ENCODE data around the gene RTN4RL2. TPM values are rescaled to one million over a fixed set of nuclear protein-coding genes. Genes with fewer than 3 reads are reported as not detected.

Gene RTN4RL2
- total RNA-seq, 1 experiment from 2014 or later, result 15.5 TPM

DNA sequence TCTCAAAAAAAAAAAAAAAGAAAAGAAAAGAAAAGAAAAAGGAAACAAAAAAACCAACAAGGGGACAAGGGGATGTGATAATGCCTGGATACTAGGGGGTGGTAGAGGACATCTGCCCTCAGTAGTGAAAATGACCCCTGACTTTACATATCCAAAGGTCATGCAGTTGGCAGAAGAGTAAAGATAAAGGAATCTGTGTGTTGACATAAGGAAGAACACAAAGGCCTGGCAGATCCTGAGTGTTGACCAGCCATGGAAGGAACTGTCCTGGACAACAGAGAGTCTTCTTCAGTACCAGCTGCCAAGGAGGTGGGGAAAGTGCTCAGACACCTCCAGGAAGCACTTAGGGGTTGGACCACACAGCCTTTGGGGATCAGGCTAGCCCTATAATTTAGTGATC is 42.5 kb downstream of the RTN4RL2 start (continued):
- TF ChIP-seq, protein P1, sequence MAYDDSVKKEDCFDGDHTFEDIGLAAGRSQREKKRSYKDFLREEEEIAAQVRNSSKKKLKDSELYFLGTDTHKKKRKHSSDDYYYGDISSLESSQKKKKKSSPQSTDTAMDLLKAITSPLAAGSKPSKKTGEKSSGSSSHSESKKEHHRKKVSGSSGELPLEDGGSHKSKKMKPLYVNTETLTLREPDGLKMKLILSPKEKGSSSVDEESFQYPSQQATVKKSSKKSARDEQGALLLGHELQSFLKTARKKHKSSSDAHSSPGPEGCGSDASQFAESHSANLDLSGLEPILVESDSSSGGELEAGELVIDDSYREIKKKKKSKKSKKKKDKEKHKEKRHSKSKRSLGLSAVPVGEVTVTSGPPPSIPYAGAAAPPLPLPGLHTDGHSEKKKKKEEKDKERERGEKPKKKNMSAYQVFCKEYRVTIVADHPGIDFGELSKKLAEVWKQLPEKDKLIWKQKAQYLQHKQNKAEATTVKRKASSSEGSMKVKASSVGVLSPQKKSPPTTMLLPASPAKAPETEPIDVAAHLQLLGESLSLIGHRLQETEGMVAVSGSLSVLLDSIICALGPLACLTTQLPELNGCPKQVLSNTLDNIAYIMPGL (CRISPR knock-in tag; IDR thresholded peaks at IDR 0.05), result no peak
- TF ChIP-seq, protein P2, sequence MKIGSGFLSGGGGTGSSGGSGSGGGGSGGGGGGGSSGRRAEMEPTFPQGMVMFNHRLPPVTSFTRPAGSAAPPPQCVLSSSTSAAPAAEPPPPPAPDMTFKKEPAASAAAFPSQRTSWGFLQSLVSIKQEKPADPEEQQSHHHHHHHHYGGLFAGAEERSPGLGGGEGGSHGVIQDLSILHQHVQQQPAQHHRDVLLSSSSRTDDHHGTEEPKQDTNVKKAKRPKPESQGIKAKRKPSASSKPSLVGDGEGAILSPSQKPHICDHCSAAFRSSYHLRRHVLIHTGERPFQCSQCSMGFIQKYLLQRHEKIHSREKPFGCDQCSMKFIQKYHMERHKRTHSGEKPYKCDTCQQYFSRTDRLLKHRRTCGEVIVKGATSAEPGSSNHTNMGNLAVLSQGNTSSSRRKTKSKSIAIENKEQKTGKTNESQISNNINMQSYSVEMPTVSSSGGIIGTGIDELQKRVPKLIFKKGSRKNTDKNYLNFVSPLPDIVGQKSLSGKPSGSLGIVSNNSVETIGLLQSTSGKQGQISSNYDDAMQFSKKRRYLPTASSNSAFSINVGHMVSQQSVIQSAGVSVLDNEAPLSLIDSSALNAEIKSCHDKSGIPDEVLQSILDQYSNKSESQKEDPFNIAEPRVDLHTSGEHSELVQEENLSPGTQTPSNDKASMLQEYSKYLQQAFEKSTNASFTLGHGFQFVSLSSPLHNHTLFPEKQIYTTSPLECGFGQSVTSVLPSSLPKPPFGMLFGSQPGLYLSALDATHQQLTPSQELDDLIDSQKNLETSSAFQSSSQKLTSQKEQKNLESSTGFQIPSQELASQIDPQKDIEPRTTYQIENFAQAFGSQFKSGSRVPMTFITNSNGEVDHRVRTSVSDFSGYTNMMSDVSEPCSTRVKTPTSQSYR (CRISPR knock-in tag; IDR thresholded peaks at IDR 0.05), result no peak
- TF ChIP-seq FOXK1 (CRISPR knock-in tag; IDR thresholded peaks at IDR 0.05) (no peak), HMGA2 (CRISPR knock-in tag; IDR thresholded peaks at IDR 0.05) (no peak)

DNA sequence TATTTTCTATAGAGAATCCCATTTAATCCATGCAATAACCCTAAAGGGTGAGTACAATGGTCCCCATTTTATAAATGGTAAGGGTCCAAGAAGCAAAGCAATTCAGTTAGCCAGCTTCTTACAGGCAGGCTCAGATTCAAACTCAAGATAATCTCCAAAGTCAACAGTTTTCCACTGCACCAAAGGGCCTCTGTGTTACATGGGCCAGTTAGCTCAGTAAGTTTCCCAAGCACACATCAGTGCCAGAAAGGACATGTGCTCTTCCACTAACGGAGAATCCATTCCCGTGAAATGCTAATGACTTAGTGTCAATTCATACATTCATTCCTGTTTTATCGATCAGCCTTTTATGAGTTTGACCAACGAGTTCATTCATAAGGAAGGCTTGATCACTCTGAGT is 44.2 kb downstream of the RTN4RL2 start:
- DNase-seq (ENCODE audit: low spot score), result no peak
- no peak for ATAC-seq
- H3K4me3 Mint-ChIP-seq, result no peak overlapping the region
- H3K4me1 Mint-ChIP-seq, result peaks cover 40% of the 10 kb centered on the region
- POLR2A ChIA-PET, result no interaction called here
- H3K9me3 Mint-ChIP-seq, result no peaks in the 10 kb centered on the region
- peaks cover 5% of the 10 kb centered on the region for H3K36me3 Mint-ChIP-seq
- no peak overlapping the region for H3K27ac Mint-ChIP-seq
- no peak for TF ChIP-seq ZNF121 (CRISPR knock-in tag; IDR thresholded peaks at IDR 0.05)
- no peak for TF ChIP-seq ZNF263 (CRISPR knock-in tag; IDR thresholded peaks at IDR 0.05; ENCODE audit: low read depth)
- TF ChIP-seq, protein P3, sequence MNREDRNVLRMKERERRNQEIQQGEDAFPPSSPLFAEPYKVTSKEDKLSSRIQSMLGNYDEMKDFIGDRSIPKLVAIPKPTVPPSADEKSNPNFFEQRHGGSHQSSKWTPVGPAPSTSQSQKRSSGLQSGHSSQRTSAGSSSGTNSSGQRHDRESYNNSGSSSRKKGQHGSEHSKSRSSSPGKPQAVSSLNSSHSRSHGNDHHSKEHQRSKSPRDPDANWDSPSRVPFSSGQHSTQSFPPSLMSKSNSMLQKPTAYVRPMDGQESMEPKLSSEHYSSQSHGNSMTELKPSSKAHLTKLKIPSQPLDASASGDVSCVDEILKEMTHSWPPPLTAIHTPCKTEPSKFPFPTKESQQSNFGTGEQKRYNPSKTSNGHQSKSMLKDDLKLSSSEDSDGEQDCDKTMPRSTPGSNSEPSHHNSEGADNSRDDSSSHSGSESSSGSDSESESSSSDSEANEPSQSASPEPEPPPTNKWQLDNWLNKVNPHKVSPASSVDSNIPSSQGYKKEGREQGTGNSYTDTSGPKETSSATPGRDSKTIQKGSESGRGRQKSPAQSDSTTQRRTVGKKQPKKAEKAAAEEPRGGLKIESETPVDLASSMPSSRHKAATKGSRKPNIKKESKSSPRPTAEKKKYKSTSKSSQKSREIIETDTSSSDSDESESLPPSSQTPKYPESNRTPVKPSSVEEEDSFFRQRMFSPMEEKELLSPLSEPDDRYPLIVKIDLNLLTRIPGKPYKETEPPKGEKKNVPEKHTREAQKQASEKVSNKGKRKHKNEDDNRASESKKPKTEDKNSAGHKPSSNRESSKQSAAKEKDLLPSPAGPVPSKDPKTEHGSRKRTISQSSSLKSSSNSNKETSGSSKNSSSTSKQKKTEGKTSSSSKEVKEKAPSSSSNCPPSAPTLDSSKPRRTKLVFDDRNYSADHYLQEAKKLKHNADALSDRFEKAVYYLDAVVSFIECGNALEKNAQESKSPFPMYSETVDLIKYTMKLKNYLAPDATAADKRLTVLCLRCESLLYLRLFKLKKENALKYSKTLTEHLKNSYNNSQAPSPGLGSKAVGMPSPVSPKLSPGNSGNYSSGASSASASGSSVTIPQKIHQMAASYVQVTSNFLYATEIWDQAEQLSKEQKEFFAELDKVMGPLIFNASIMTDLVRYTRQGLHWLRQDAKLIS (CRISPR knock-in tag; IDR thresholded peaks at IDR 0.05; ENCODE audit: borderline replicate concordance), result no peak
- no peak for TF ChIP-seq TP53 (CRISPR knock-in tag; IDR thresholded peaks at IDR 0.05)
- no peak for TF ChIP-seq FOXJ3 (CRISPR knock-in tag; IDR thresholded peaks at IDR 0.05; ENCODE audit: borderline replicate concordance)
- no peak for TF ChIP-seq JUN (CRISPR knock-in tag; IDR thresholded peaks at IDR 0.05)
- TF ChIP-seq, protein P2 (CRISPR knock-in tag; IDR thresholded peaks at IDR 0.05), result no peak
- TF ChIP-seq, protein P4, sequence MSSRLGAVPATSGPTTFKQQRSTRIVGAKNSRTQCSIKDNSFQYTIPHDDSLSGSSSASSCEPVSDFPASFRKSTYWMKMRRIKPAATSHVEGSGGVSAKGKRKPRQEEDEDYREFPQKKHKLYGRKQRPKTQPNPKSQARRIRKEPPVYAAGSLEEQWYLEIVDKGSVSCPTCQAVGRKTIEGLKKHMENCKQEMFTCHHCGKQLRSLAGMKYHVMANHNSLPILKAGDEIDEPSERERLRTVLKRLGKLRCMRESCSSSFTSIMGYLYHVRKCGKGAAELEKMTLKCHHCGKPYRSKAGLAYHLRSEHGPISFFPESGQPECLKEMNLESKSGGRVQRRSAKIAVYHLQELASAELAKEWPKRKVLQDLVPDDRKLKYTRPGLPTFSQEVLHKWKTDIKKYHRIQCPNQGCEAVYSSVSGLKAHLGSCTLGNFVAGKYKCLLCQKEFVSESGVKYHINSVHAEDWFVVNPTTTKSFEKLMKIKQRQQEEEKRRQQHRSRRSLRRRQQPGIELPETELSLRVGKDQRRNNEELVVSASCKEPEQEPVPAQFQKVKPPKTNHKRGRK (CRISPR knock-in tag; IDR thresholded peaks at IDR 0.05; ENCODE audit: borderline replicate concordance), result no peak
- TF ChIP-seq, protein P5, sequence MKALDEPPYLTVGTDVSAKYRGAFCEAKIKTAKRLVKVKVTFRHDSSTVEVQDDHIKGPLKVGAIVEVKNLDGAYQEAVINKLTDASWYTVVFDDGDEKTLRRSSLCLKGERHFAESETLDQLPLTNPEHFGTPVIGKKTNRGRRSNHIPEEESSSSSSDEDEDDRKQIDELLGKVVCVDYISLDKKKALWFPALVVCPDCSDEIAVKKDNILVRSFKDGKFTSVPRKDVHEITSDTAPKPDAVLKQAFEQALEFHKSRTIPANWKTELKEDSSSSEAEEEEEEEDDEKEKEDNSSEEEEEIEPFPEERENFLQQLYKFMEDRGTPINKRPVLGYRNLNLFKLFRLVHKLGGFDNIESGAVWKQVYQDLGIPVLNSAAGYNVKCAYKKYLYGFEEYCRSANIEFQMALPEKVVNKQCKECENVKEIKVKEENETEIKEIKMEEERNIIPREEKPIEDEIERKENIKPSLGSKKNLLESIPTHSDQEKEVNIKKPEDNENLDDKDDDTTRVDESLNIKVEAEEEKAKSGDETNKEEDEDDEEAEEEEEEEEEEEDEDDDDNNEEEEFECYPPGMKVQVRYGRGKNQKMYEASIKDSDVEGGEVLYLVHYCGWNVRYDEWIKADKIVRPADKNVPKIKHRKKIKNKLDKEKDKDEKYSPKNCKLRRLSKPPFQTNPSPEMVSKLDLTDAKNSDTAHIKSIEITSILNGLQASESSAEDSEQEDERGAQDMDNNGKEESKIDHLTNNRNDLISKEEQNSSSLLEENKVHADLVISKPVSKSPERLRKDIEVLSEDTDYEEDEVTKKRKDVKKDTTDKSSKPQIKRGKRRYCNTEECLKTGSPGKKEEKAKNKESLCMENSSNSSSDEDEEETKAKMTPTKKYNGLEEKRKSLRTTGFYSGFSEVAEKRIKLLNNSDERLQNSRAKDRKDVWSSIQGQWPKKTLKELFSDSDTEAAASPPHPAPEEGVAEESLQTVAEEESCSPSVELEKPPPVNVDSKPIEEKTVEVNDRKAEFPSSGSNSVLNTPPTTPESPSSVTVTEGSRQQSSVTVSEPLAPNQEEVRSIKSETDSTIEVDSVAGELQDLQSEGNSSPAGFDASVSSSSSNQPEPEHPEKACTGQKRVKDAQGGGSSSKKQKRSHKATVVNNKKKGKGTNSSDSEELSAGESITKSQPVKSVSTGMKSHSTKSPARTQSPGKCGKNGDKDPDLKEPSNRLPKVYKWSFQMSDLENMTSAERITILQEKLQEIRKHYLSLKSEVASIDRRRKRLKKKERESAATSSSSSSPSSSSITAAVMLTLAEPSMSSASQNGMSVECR (CRISPR knock-in tag; IDR thresholded peaks at IDR 0.05; ENCODE audit: borderline replicate concordance), result no peak
- TF ChIP-seq SMAD4 (CRISPR knock-in tag; IDR thresholded peaks at IDR 0.05), result no peak
- no peak for TF ChIP-seq GRHL2 (CRISPR knock-in tag; IDR thresholded peaks at IDR 0.05; ENCODE audit: insufficient replicate concordance, severe bottlenecking)
- H3K27me3 Mint-ChIP-seq (ENCODE audit: low read depth), result no peaks in the 10 kb centered on the region
- CTCF ChIA-PET, result interaction anchor here (1.0 to 2.8 kb wide), 4 partner anchors 11 to 61 kb away, joined by 3 to 12 read pairs (median 4); no protein-coding TSS in a partner anchor

Measured in WTC11 (cell line).